22Rv1 (cell line): ENCODE results near the gene PFKFB3.

ENCODE experiments used
- ZFX ChIP-seq: fragments of 450-650 bp; IDR thresholded peaks from 2 replicates; pipeline ENCODE4 v1.6.1; 2017; ENCODE audit warnings: antibody characterized with exemption, borderline replicate concordance
- TF ChIP-seq, protein P1 (sequence below): fragments of 450-650 bp; IDR thresholded peaks from 2 replicates; pipeline ENCODE4 v1.5.1; 2017; ENCODE audit warnings: mild to moderate bottlenecking

GRCh38 chr10:6191569-6191968, 11.2 kb upstream of the PFKFB3 start:
- TF ChIP-seq, protein P1, sequence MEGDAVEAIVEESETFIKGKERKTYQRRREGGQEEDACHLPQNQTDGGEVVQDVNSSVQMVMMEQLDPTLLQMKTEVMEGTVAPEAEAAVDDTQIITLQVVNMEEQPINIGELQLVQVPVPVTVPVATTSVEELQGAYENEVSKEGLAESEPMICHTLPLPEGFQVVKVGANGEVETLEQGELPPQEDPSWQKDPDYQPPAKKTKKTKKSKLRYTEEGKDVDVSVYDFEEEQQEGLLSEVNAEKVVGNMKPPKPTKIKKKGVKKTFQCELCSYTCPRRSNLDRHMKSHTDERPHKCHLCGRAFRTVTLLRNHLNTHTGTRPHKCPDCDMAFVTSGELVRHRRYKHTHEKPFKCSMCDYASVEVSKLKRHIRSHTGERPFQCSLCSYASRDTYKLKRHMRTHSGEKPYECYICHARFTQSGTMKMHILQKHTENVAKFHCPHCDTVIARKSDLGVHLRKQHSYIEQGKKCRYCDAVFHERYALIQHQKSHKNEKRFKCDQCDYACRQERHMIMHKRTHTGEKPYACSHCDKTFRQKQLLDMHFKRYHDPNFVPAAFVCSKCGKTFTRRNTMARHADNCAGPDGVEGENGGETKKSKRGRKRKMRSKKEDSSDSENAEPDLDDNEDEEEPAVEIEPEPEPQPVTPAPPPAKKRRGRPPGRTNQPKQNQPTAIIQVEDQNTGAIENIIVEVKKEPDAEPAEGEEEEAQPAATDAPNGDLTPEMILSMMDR = no peak
- no peak for TF ChIP-seq ZFX
